GM23338 (cell line): ENCODE measurements around the gene CARTPT. TPM values are rescaled to one million over a fixed set of nuclear protein-coding genes. Genes with fewer than 3 reads are reported as not detected.
A peak's percentile ranks its signal among the peaks of the same experiment; 100 is the strongest.

Experiments used
- ATAC-seq: fragments of 200-7000 bp; cut with Tn5 transposase; 3 replicates; pipeline ENCODE4 v1.9.1; 2020
- DNase-seq: peaks from one replicate; pipeline ENCODE4 v3.0.0-alpha.2; 2015; ENCODE audit warnings: low spot score
- H2AFZ ChIP-seq: fragments of 200-600 bp; sonication (generic); 2 replicates; pipeline ENCODE4 v1.8.0; 2016; ENCODE audit warnings: antibody characterized with exemption, mild to moderate bottlenecking, moderate library complexity
- H3F3A ChIP-seq: fragments of 200-600 bp; sonication (generic); replicated peaks from 2 replicates; pipeline ENCODE4 v1.8.0; 2017; ENCODE audit warnings: antibody characterized with exemption, mixed run types, low read depth
- H3K27ac ChIP-seq: fragments of 200-600 bp; sonication (generic); 2 replicates; pipeline ENCODE4 v1.6.1; 2016; ENCODE audit warnings: low read depth
- H3K27me3 ChIP-seq: fragments of 200-600 bp; sonication (generic); 2 replicates; pipeline ENCODE4 v1.8.0; 2016; ENCODE audit warnings: mild to moderate bottlenecking, mixed run types, moderate library complexity; ENCODE audit not compliant: insufficient read depth
- H3K36me3 ChIP-seq: fragments of 200-600 bp; sonication (generic); 2 replicates; pipeline ENCODE4 v1.8.0; 2016; ENCODE audit warnings: mild to moderate bottlenecking; ENCODE audit not compliant: insufficient read depth
- H3K4me1 ChIP-seq: fragments of 200-600 bp; sonication (generic); 2 replicates; pipeline ENCODE4 v1.8.0; 2016; ENCODE audit warnings: mild to moderate bottlenecking, moderate library complexity; ENCODE audit not compliant: insufficient read depth
- H3K4me2 ChIP-seq: fragments of 200-600 bp; sonication (generic); 2 replicates; pipeline ENCODE4 v1.7.1; 2017; ENCODE audit warnings: mixed run types
- H3K4me3 ChIP-seq: fragments of 200-600 bp; sonication (generic); 2 replicates; pipeline ENCODE4 v1.6.1; 2016; ENCODE audit warnings: mixed run types
- H3K79me2 ChIP-seq: fragments of 200-600 bp; sonication (generic); replicated peaks from 2 replicates; pipeline ENCODE4 v1.8.0; 2017; ENCODE audit warnings: mild to moderate bottlenecking; ENCODE audit not compliant: insufficient read depth
- H3K9me2 ChIP-seq: fragments of 200-600 bp; sonication (generic); 2 replicates; pipeline ENCODE4 v1.8.0; 2017; ENCODE audit not compliant: insufficient read depth
- H4K20me1 ChIP-seq: fragments of 200-600 bp; sonication (generic); replicated peaks from 2 replicates; pipeline ENCODE4 v1.8.0; 2017; ENCODE audit warnings: mild to moderate bottlenecking; ENCODE audit not compliant: insufficient read depth
- H3K27ac Mint-ChIP-seq: 2 replicates; pipeline ENCODE4 v1.8.0; 2020; ENCODE audit warnings: inconsistent platforms, mild to moderate bottlenecking, moderate library complexity, mixed read lengths
- H3K27me3 Mint-ChIP-seq: 3 replicates; pipeline ENCODE4 v1.8.0; 2022; ENCODE audit warnings: low read depth, mild to moderate bottlenecking, moderate library complexity, mixed read lengths, inconsistent platforms; ENCODE audit not compliant: insufficient read depth, poor library complexity
- H3K36me3 Mint-ChIP-seq: 3 replicates; pipeline ENCODE4 v1.8.0; 2021; ENCODE audit warnings: low read depth, mild to moderate bottlenecking, inconsistent platforms, moderate library complexity, mixed read lengths
- H3K4me1 Mint-ChIP-seq: 3 replicates; pipeline ENCODE4 v1.8.0; 2020; ENCODE audit warnings: mild to moderate bottlenecking, inconsistent platforms, mixed read lengths
- H3K4me3 Mint-ChIP-seq: 3 replicates; pipeline ENCODE4 v1.8.0; 2021; ENCODE audit warnings: moderate library complexity, mild to moderate bottlenecking, inconsistent platforms, mixed read lengths
- H3K9me3 Mint-ChIP-seq: 3 replicates; pipeline ENCODE4 v1.8.0; 2020; ENCODE audit warnings: moderate library complexity, mild to moderate bottlenecking, inconsistent platforms, mixed read lengths
- CREB1 ChIP-seq: fragments of 250-450 bp; sonication (Bioruptor Pico); IDR thresholded peaks from 2 replicates; pipeline ENCODE4 v1.5.0; 2020; ENCODE audit warnings: low read depth, mild to moderate bottlenecking, moderate library complexity
- CTCF ChIP-seq, 2 experiments: fragments of 200-600 bp in 1 of 2; sonication (generic) in 1 of 2; conservative IDR thresholded peaks; 2 replicates each; pipeline versions ENCODE4 v1.5.1 to v1.6.1; 2016 to 2017; ENCODE audit warnings: antibody characterized with exemption in 2 of 2, low read depth in 2 of 2, mild to moderate bottlenecking in 2 of 2, moderate library complexity in 1 of 2
- ETS1 ChIP-seq: IDR thresholded peaks from 2 replicates; pipeline ENCODE4 v1.6.1; 2016; ENCODE audit warnings: antibody characterized with exemption
- EZH2 ChIP-seq: fragments of 200-600 bp; sonication (generic); IDR thresholded peaks from one replicate; pipeline ENCODE4 v1.8.0; 2017; ENCODE audit warnings: antibody characterized with exemption, mild to moderate bottlenecking, low read depth; ENCODE audit not compliant: unreplicated experiment
- EZH2phosphoT487 ChIP-seq: fragments of 200-600 bp; sonication (generic); IDR thresholded peaks from one replicate; pipeline ENCODE4 v1.8.1; 2018; ENCODE audit warnings: antibody characterized with exemption; ENCODE audit not compliant: unreplicated experiment
- JUNB ChIP-seq: IDR thresholded peaks from one replicate; pipeline ENCODE4 v1.6.1; 2016; ENCODE audit warnings: antibody characterized with exemption; ENCODE audit not compliant: unreplicated experiment
- NANOG ChIP-seq: IDR thresholded peaks from 2 replicates; pipeline ENCODE4 v1.6.1; 2016; ENCODE audit warnings: antibody characterized with exemption, borderline replicate concordance
- POLR2AphosphoS5 ChIP-seq: IDR thresholded peaks from 2 replicates; pipeline ENCODE4 v1.6.1; 2016; ENCODE audit warnings: antibody characterized with exemption, low read depth
- STAT1 ChIP-seq: IDR thresholded peaks from one replicate; pipeline ENCODE4 v1.6.1; 2016; ENCODE audit warnings: antibody characterized with exemption; ENCODE audit not compliant: unreplicated experiment
- ZNF114 ChIP-seq: fragments of 250-450 bp; sonication (Bioruptor Pico); IDR thresholded peaks from 2 replicates; pipeline ENCODE4 v1.5.0; 2020; ENCODE audit warnings: mild to moderate bottlenecking, moderate library complexity
- ZNF331 ChIP-seq: fragments of 250-450 bp; sonication (Bioruptor Pico); IDR thresholded peaks from 2 replicates; pipeline ENCODE4 v1.5.0; 2020; ENCODE audit warnings: low read depth, mild to moderate bottlenecking, moderate library complexity
- ZNF462 ChIP-seq: fragments of 250-450 bp; sonication (Bioruptor Pico); IDR thresholded peaks from 2 replicates; pipeline ENCODE4 v1.5.0; 2020; ENCODE audit warnings: mild to moderate bottlenecking, moderate library complexity
- polyA plus RNA-seq: library from polyadenylated mRNA; unstranded; fragments of >200 nt; fragmentation: Nextera tagmentation; extraction: Ambion mirVana; gene quantifications from 2 replicates; pipeline ENCODE4 v1.2.1, GENCODE V29; 2016
- total RNA-seq: library from RNA; depleted of rRNA; stranded (reverse); fragments of >200 nt; shearing (Covaris generic); gene quantifications from 2 replicates; pipeline ENCODE4 v1.2.3, GENCODE V29; 2014
- TF ChIP-seq, protein P1 (sequence below): IDR thresholded peaks from one replicate; pipeline ENCODE4 v1.6.1; 2018; ENCODE audit warnings: antibody characterized with exemption; ENCODE audit not compliant: unreplicated experiment

The CARTPT gene
- total and polyA plus RNA-seq, 2 experiments from 2014 or later = not detected

DNA sequence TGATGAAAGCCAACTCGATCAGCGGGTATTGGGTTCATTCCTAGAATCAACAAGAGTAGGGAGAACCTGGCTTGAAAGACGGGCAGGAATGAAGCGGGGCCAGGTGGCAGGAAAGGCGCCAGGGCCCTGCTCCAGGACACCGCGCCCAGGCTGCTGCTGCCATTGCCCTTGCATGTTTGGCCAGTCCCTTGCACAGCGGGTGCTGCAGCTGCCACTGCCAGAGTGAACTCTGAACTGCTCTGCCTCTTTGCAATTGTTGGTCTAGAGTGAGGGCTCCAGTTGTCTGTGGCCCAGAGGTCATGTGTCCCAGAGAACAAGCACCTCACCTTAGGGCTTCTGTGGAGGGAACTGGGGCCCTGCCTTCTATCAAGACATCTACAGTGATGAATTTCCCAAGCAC lies 24.0 kb upstream of the CARTPT start:
- H3K36me3 Mint-ChIP-seq = no peaks in the 10 kb centered on the region; the same call in 2 of the 3 replicates
- no peak for TF ChIP-seq JUNB
- no peak for TF ChIP-seq NANOG
- TF ChIP-seq ZNF462 = no peak
- TF ChIP-seq, protein P1, sequence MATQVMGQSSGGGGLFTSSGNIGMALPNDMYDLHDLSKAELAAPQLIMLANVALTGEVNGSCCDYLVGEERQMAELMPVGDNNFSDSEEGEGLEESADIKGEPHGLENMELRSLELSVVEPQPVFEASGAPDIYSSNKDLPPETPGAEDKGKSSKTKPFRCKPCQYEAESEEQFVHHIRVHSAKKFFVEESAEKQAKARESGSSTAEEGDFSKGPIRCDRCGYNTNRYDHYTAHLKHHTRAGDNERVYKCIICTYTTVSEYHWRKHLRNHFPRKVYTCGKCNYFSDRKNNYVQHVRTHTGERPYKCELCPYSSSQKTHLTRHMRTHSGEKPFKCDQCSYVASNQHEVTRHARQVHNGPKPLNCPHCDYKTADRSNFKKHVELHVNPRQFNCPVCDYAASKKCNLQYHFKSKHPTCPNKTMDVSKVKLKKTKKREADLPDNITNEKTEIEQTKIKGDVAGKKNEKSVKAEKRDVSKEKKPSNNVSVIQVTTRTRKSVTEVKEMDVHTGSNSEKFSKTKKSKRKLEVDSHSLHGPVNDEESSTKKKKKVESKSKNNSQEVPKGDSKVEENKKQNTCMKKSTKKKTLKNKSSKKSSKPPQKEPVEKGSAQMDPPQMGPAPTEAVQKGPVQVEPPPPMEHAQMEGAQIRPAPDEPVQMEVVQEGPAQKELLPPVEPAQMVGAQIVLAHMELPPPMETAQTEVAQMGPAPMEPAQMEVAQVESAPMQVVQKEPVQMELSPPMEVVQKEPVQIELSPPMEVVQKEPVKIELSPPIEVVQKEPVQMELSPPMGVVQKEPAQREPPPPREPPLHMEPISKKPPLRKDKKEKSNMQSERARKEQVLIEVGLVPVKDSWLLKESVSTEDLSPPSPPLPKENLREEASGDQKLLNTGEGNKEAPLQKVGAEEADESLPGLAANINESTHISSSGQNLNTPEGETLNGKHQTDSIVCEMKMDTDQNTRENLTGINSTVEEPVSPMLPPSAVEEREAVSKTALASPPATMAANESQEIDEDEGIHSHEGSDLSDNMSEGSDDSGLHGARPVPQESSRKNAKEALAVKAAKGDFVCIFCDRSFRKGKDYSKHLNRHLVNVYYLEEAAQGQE = no peak
- no peak for TF ChIP-seq ZNF114 (CRISPR knock-in tag)
- TF ChIP-seq POLR2AphosphoS5 = no peak
- no peak for TF ChIP-seq EZH2phosphoT487
- TF ChIP-seq ZNF331 (CRISPR knock-in tag) = no peak
- TF ChIP-seq CTCF (conservative IDR thresholded peaks at IDR 0.05; ENCODE audit: low read depth in 2 of 2) = no peak
- TF ChIP-seq CREB1 (CRISPR knock-in tag) = no peak
- no peak for TF ChIP-seq STAT1
- no peak for TF ChIP-seq EZH2
- TF ChIP-seq ETS1 = no peak
- Histone ChIP-seq H2AFZ (peak overlapping the region; percentile 60; the same call in 1 of the 2 replicates), H3K4me2 (no peak overlapping the region), H4K20me1 (no peaks in the 10 kb centered on the region), H3K36me3 (no peaks in the 10 kb centered on the region), H3K27ac (no peak overlapping the region), H3K4me1 (peaks cover 17% of the 10 kb centered on the region), H3F3A (no peaks in the 10 kb centered on the region), H3K4me3 (no peak overlapping the region), H3K79me2 (no peaks in the 10 kb centered on the region), H3K9me2 (no peaks in the 10 kb centered on the region), H3K27me3 (no peaks in the 10 kb centered on the region)
- DNase-seq (no peak), ATAC-seq (no peak)
- no peak overlapping the region for H3K4me3 Mint-ChIP-seq
- H3K27ac Mint-ChIP-seq = no peak overlapping the region
- no peaks in the 10 kb centered on the region for H3K27me3 Mint-ChIP-seq
- peaks cover 27% of the 10 kb centered on the region for H3K4me1 Mint-ChIP-seq
- H3K9me3 Mint-ChIP-seq = no peaks in the 10 kb centered on the region
